K562 (cell line): ENCODE results near the gene GUK1. TPM values are rescaled to one million over a fixed set of nuclear protein-coding genes. Genes with fewer than 3 reads are reported as not detected.

Experiments used
- AFF4 ChIP-seq: sonication (generic); formaldehyde crosslinking; IDR thresholded peaks from 2 replicates; pipeline ENCODE4 v1.8.0; 2023; ENCODE audit warnings: mild to moderate bottlenecking, missing genetic modification reagents
- ATF7 ChIP-seq: fragments of 450-650 bp; IDR thresholded peaks from 2 replicates; pipeline ENCODE4 v1.7.1; 2014; ENCODE audit warnings: mild to moderate bottlenecking, moderate library complexity
- BRD4 ChIP-seq: fragments of 200-600 bp; sonication (generic); IDR thresholded peaks from 2 replicates; pipeline ENCODE4 v1.6.1; 2017; ENCODE audit warnings: inconsistent platforms
- CREB3 ChIP-seq: fragments of 450-650 bp; conservative IDR thresholded peaks from 2 replicates; pipeline ENCODE4 v1.6.1; 2016; ENCODE audit warnings: missing genetic modification characterization, low read depth, mild to moderate bottlenecking, missing compliant biosample characterization, moderate library complexity
- HMGXB4 ChIP-seq: sonication (generic); formaldehyde crosslinking; IDR thresholded peaks from 2 replicates; pipeline ENCODE4 v1.8.1; 2023; ENCODE audit warnings: mild to moderate bottlenecking, missing genetic modification reagents
- JUN ChIP-seq, 2 experiments: sonication (generic) in 1 of 2; formaldehyde crosslinking in 1 of 2; IDR thresholded peaks; 2 replicates each; pipeline versions ENCODE4 v1.6.1 to v1.8.0; 2012 to 2022; ENCODE audit warnings: borderline replicate concordance in 2 of 2, mild to moderate bottlenecking in 2 of 2, improper control_type of control experiment in 1 of 2, low read depth in 1 of 2, low read length in 1 of 2, missing genetic modification reagents in 1 of 2
- NEUROD1 ChIP-seq: fragments of 150-350 bp; IDR thresholded peaks from 2 replicates; pipeline ENCODE4 v1.6.1; 2014; ENCODE audit warnings: borderline replicate concordance, low read length, low read depth; ENCODE audit not compliant: partially characterized antibody
- POLR2B ChIP-seq: fragments of 450-650 bp; IDR thresholded peaks from 2 replicates; pipeline ENCODE4 v1.6.1; 2018; ENCODE audit warnings: low read depth; ENCODE audit not compliant: partially characterized antibody
- PTBP1 ChIP-seq: fragments of 200-400 bp; formaldehyde crosslinking; IDR thresholded peaks from 2 replicates; pipeline ENCODE4 v1.6.1; 2017; ENCODE audit warnings: low read depth, low read length
- RBBP5 ChIP-seq: fragments of 200-600 bp; sonication (generic); IDR thresholded peaks from 2 replicates; pipeline ENCODE4 v1.6.1; 2012; ENCODE audit warnings: borderline replicate concordance, mild to moderate bottlenecking, low read length, control low read depth, inconsistent platforms; ENCODE audit not compliant: insufficient read depth, poor library complexity, severe bottlenecking
- RBM34 ChIP-seq: fragments of 200-400 bp; formaldehyde crosslinking; IDR thresholded peaks from 2 replicates; pipeline ENCODE4 v1.6.1; 2018; ENCODE audit warnings: low read length, borderline replicate concordance; ENCODE audit not compliant: insufficient read depth
- RFX1 ChIP-seq: fragments of 450-650 bp; IDR thresholded peaks from 2 replicates; pipeline ENCODE4 v1.6.1; 2016; ENCODE audit warnings: mild to moderate bottlenecking, moderate library complexity
- TCFL5 ChIP-seq: fragments of 250-450 bp; sonication (Bioruptor Pico); conservative IDR thresholded peaks from 2 replicates; pipeline ENCODE4 v1.6.1; 2021; ENCODE audit warnings: mild to moderate bottlenecking, moderate library complexity, matching md5 sums
- TSHZ1 ChIP-seq: fragments of 250-450 bp; sonication (Bioruptor Pico); IDR thresholded peaks from 2 replicates; pipeline ENCODE4 v1.4.0; 2020; ENCODE audit warnings: mild to moderate bottlenecking, moderate library complexity
- ZNF436 ChIP-seq: fragments of 250-450, 450-650 bp; sonication (Bioruptor Pico); formaldehyde crosslinking; IDR thresholded peaks from 2 replicates; pipeline ENCODE4 v1.7.0; 2020; ENCODE audit warnings: mild to moderate bottlenecking
- polyA plus RNA-seq, 8 experiments: library from polyadenylated mRNA; depleted of rRNA in 4 of 8; stranded (reverse) in 5 of 8; unstranded in 3 of 8; fragments of >200 nt; fragmentation: Nextera tagmentation in 2 of 8; fragmentation: Illumina TruSeq in 1 of 8; extraction: Ambion mirVana in 2 of 8; extraction: Trizol in 1 of 8; gene quantifications; 2 replicates each; pipeline versions ENCODE4 v1.2.1 to v1.2.3, GENCODE V29; 2011 to 2014; ENCODE audit warnings: inconsistent platforms in 1 of 8, missing spikeins in 1 of 8
- total RNA-seq, 7 experiments: library from RNA; depleted of rRNA in 6 of 7; stranded (reverse); fragments of >200 nt in 6 of 7; fragmentation: Illumina TruSeq in 2 of 7; extraction: Trizol in 2 of 7; gene quantifications; 2 replicates each; pipeline versions ENCODE4 v1.2.1 to v1.2.3, GENCODE V29; 2011 to 2021; ENCODE audit warnings: low replicate concordance in 1 of 7

Gene GUK1
- total and polyA plus RNA-seq, 9 of the 15 experiments (the other 6 are each of a cell fraction or from before 2014, with no cell fraction given), result 7.0 to 331 (median 132) TPM

- TF ChIP-seq AFF4 (CRISPR knock-in tag), result no peak
- no peak for TF ChIP-seq RBM34
- no peak for TF ChIP-seq PTBP1
- TF ChIP-seq ATF7, result no peak
- no peak for TF ChIP-seq ZNF436 (CRISPR knock-in tag)
- peak; percentile 89 for TF ChIP-seq POLR2B
- no peak for TF ChIP-seq RBBP5
- TF ChIP-seq RFX1, result no peak
- TF ChIP-seq JUN (IDR thresholded peaks at IDR 0.05; ENCODE audit: borderline replicate concordance, low read depth, low read length), result peak; percentile 23; the same call in 1 of the 2 replicates
- TF ChIP-seq JUN (CRISPR knock-in tag; IDR thresholded peaks at IDR 0.05; ENCODE audit: borderline replicate concordance), result no peak
- TF ChIP-seq CREB3, result 0 out of 2 replicates have a peak, but pooled peaks have one; percentile 28
- TF ChIP-seq BRD4, result no peak
- TF ChIP-seq HMGXB4, result no peak
- no peak for TF ChIP-seq NEUROD1
- no peak for TF ChIP-seq TCFL5
- TF ChIP-seq TSHZ1, result no peak
These were observed 611 bp upstream of the GUK1 start (continued) for GRCh38 chr1:228139406-228139930.
